ENCODE data around the gene TP53TG5.

The TP53TG5 gene

DNA sequence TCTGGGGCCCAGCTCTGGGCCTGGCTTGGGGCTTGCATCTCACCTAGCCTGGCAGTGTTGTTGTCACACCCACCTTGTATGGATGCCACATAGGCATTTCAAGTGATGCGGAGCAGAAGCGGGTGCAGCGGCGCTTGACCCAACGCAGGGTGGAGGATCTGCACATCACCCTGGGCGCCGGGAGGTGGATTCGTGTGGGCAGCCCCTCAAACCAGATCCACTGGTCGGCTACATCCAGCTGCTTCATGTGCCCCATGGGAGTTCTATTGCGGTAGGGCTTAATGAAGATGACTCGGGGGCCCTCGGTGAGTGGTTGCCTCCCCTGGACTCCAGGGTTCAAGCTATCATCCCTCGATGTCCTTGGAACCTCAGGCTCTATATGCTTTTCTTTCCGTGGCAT, 3.2 kb downstream of the TP53TG5 start:
- DNase-seq (ENCODE audit: low read depth), result no peak
- no peak overlapping the region for H3K4me3 ChIP-seq (ENCODE audit: control insufficient read depth, low read depth, low read length)
- TF ChIP-seq, protein P1, sequence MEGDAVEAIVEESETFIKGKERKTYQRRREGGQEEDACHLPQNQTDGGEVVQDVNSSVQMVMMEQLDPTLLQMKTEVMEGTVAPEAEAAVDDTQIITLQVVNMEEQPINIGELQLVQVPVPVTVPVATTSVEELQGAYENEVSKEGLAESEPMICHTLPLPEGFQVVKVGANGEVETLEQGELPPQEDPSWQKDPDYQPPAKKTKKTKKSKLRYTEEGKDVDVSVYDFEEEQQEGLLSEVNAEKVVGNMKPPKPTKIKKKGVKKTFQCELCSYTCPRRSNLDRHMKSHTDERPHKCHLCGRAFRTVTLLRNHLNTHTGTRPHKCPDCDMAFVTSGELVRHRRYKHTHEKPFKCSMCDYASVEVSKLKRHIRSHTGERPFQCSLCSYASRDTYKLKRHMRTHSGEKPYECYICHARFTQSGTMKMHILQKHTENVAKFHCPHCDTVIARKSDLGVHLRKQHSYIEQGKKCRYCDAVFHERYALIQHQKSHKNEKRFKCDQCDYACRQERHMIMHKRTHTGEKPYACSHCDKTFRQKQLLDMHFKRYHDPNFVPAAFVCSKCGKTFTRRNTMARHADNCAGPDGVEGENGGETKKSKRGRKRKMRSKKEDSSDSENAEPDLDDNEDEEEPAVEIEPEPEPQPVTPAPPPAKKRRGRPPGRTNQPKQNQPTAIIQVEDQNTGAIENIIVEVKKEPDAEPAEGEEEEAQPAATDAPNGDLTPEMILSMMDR (conservative IDR thresholded peaks at IDR 0.05; ENCODE audit: control insufficient read depth, insufficient read depth, low read depth, low read length), result no peak

DNA sequence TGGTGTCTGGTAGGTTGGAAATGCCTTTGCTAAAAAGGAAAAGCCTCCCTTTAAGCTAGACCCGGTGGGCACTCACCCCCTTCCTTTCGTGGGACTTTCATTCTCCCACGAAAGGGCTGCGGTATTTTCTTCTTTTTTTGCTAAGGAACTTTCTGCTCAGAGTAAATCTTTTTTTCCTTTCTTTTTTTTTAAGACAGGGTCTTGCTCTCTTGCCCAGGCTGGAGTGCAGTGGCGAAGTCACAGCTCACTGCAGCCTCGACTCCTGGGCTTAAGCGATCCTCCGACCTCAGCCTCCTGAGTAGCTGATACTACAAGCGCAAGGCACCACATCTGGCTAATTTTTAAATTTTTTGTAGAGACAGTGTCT, 4.0 kb downstream of the TP53TG5 start:
- TF ChIP-seq, protein P1 (conservative IDR thresholded peaks at IDR 0.05; ENCODE audit: control insufficient read depth, insufficient read depth, low read depth, low read length), result no peak
- DNase-seq (ENCODE audit: low read depth), result no peak
- H3K4me3 ChIP-seq (ENCODE audit: control insufficient read depth, low read depth, low read length), result peak overlapping the region; percentile 53

GRCh38 chr20:45373353-45374100, 4.6 kb downstream of the TP53TG5 start:
- H3K4me3 ChIP-seq (ENCODE audit: control insufficient read depth, low read depth, low read length), result peak overlapping the region; percentile 53
- TF ChIP-seq, protein P1 (conservative IDR thresholded peaks at IDR 0.05; ENCODE audit: control insufficient read depth, insufficient read depth, low read depth, low read length), result peak; percentile 85
- peak; percentile 78 for DNase-seq (ENCODE audit: low read depth)

DNA sequence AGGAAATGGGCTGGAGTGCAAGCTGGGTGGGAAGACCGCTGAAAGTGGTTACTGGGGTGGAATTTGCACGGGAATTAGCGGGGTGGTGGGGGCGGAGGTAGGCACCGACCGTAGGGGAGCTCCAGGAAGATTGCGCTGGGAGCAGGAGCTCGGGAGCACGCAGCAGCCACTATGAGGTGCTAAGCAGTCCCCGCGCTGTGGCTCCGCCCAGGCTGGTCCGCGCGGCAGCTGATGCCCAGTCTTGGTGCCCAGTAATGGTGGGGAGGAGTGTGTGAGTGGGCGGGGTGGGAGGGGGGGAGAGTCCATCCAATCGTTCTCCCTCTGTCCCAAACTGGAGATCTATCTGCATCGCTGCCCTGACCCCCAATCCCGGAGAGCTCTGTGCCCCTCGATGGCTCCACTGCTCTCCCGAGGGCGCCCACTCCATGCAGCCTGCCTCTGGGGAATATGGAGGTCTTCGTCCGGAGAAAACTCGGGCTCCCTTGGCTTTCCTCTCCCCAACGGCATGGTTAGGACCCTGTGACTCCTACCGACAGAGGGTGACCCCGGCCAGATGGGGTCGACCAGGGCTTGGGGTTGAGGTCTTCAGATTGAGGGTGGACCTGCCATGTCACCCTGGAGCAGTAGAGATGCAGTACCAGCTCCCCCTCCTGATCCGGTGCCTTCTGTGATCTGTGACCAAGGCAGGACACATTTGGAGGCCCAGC, 5.3 kb downstream of the TP53TG5 start:
- TF ChIP-seq, protein P1 (conservative IDR thresholded peaks at IDR 0.05; ENCODE audit: control insufficient read depth, insufficient read depth, low read depth, low read length), result no peak
- H3K4me3 ChIP-seq (ENCODE audit: control insufficient read depth, low read depth, low read length), result no peak overlapping the region
- DNase-seq (ENCODE audit: low read depth), result no peak

- H3K4me3 ChIP-seq (ENCODE audit: control insufficient read depth, low read depth, low read length), result no peak overlapping the region
- TF ChIP-seq, protein P1 (conservative IDR thresholded peaks at IDR 0.05; ENCODE audit: control insufficient read depth, insufficient read depth, low read depth, low read length), result no peak
- no peak for DNase-seq (ENCODE audit: low read depth)
These were observed 5.9 kb downstream of the TP53TG5 start for GRCh38 chr20:45372241-45372640.

- TF ChIP-seq, protein P1 (conservative IDR thresholded peaks at IDR 0.05; ENCODE audit: control insufficient read depth, insufficient read depth, low read depth, low read length), result no peak
- DNase-seq (ENCODE audit: low read depth), result no peak
- H3K4me3 ChIP-seq (ENCODE audit: control insufficient read depth, low read depth, low read length), result no peak overlapping the region
These were observed 7.5 kb downstream of the TP53TG5 start for GRCh38 chr20:45370571-45371160.

All from fibroblast of mammary gland (primary cell).